ENCODE data around the gene TDRD10.
"Not testable (repeated sequence)": the region's sequence is repeated elsewhere in the genome, so short reads cannot be mapped to it uniquely, and the experiment has no call there.

The TDRD10 gene

GRCh38 chr1:154517661-154518060, 15.6 kb downstream of the TDRD10 start:
- TF ChIP-seq, protein P1, sequence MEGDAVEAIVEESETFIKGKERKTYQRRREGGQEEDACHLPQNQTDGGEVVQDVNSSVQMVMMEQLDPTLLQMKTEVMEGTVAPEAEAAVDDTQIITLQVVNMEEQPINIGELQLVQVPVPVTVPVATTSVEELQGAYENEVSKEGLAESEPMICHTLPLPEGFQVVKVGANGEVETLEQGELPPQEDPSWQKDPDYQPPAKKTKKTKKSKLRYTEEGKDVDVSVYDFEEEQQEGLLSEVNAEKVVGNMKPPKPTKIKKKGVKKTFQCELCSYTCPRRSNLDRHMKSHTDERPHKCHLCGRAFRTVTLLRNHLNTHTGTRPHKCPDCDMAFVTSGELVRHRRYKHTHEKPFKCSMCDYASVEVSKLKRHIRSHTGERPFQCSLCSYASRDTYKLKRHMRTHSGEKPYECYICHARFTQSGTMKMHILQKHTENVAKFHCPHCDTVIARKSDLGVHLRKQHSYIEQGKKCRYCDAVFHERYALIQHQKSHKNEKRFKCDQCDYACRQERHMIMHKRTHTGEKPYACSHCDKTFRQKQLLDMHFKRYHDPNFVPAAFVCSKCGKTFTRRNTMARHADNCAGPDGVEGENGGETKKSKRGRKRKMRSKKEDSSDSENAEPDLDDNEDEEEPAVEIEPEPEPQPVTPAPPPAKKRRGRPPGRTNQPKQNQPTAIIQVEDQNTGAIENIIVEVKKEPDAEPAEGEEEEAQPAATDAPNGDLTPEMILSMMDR (IDR thresholded peaks at IDR 0.05; ENCODE audit: low read depth, low read length) = no peak
- DNase-seq (ENCODE audit: extremely low read depth, low read depth) = no peak

DNA sequence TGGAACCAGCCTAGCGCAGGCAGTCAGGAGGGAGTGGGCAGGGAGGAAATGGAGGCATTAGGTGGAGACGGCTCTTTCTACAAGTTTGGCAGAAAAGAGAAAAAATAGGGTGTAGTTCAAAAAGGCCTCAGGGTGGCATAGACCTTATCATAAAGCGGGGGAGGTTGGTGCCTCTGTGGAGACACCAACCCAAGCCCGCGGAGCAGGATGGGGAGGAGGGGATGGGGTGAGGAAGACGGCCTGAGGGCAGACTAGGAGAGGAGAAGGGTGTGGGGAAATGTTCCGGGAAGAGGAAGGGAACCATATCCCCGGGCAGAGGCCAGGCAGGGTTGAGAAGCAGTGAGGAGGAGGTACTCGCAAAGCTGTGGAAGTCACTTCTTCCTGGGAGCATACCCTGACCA, 17.6 kb downstream of the TDRD10 start:
- no peak for DNase-seq (ENCODE audit: extremely low read depth, low read depth)
- TF ChIP-seq, protein P1 (IDR thresholded peaks at IDR 0.05; ENCODE audit: low read depth, low read length) = no peak

- no peak for DNase-seq (ENCODE audit: extremely low read depth, low read depth)
- TF ChIP-seq, protein P1 (IDR thresholded peaks at IDR 0.05; ENCODE audit: low read depth, low read length) = no peak
Measured at GRCh38 chr1:154520333-154520732, 18.3 kb downstream of the TDRD10 start.

DNA sequence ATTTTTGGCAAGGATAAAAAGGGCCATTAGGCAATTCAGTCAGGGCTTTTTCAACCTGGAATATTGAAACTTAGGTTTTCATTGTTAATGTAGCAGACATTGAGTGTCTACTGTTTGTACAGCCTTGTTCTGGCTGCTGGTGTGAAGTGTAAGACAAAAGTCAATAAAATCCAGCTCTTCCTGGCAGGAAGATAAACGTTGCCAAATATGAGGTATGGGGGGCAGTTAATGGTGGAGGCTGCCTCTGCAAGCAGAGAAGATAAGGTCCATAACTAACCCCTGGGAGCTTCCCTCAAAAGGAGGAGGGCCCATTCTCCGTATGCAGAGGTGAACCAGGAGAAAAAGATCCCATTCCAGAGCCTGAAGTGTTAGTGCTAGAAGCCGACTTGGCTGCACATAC, 19.7 kb downstream of the TDRD10 start:
- TF ChIP-seq, protein P1 (IDR thresholded peaks at IDR 0.05; ENCODE audit: low read depth, low read length) = no peak
- DNase-seq (ENCODE audit: extremely low read depth, low read depth) = no peak

DNA sequence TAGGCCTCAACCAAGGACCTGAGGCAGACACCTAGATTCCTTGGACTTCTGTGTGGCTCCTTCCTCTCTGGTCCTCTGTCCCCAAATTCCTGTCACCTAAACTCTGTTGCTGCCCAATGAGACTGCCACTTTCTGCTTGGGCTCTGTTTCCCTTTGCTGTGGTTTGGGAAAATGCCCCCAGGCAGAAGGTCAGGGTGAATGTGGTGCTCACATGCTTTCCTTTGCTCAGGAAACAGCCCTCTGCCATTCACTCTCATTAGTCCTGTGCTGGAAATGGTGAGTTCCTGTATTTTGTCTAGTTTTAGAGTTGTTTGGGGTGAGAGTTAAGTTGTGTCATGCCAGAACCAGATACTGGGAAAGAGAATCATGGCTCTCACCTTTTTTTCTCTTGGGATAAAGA, 22.9 kb downstream of the TDRD10 start:
- TF ChIP-seq, protein P1 (IDR thresholded peaks at IDR 0.05; ENCODE audit: low read depth, low read length) = no peak
- DNase-seq (ENCODE audit: extremely low read depth, low read depth) = no peak

DNA sequence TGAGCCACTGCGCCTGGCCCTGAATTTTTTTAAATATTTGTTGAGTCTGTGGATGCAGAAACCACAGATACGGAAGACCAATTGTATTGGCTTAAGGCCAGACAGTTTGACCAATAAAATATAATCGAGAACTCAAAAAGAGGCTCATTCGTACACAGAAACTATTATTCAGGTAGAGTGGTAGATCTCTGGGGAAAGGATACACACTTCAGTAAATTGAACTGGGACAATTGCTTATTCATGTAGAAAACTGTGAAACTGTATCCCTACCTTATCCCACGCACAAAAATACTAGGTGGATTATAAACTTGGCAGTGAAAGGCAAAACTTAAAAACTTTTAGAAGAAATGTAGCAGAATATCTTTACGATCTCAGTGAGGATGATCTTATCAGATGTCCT, 25.2 kb downstream of the TDRD10 start:
- no peak for DNase-seq (ENCODE audit: extremely low read depth, low read depth)

GRCh38 chr1:154529308-154529707, 27.3 kb downstream of the TDRD10 start:
- TF ChIP-seq, protein P1 (IDR thresholded peaks at IDR 0.05; ENCODE audit: low read depth, low read length) = no peak
- no peak for DNase-seq (ENCODE audit: extremely low read depth, low read depth)

More for the DNA sequence above, 25.2 kb downstream of the TDRD10 start:
- TF ChIP-seq, protein P1 (IDR thresholded peaks at IDR 0.05; ENCODE audit: low read depth, low read length) = no peak

DNA sequence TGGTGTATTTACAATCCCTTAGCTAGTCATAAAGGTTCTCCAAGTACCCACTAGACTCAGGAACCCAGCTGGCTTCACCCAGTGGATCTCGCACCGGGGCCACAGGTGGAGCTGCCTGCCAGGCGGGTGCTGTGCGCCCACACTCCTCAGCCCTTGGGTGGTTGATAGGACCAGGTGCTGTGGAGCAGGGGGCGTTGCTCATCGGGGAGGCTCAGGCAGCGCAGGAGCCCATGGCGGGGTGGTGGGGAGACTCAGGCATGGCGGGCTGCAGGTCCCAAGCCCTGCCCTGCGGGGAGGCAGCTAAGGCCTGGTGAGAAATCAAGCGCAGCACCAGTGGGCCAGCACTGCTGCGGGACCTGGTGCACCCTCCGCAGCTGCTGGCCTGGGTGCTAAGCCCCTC, 29.9 kb downstream of the TDRD10 start:
- DNase-seq (ENCODE audit: extremely low read depth, low read depth) = not testable (repeated sequence)

All from AG09319 (cell line).